K562 (cell line): Measurements from ENCODE around the gene SIK3.

Experiments used
- CREB1 ChIP-seq, 2 experiments: sonication (generic) in 1 of 2; formaldehyde crosslinking in 1 of 2; IDR thresholded peaks; 2 replicates each; pipeline versions ENCODE4 v1.6.1 to v1.8.0; 2012 to 2022; ENCODE audit warnings: inconsistent platforms in 1 of 2, mild to moderate bottlenecking in 1 of 2, missing genetic modification reagents in 1 of 2, moderate library complexity in 1 of 2
- RNF2 ChIP-seq: sonication (generic); IDR thresholded peaks from 2 replicates; pipeline ENCODE4 v1.6.1; 2016
- TRIM24 ChIP-seq, 2 experiments: fragments of 450-650 bp; IDR thresholded peaks; 2 replicates each; pipeline ENCODE4 v1.6.1; 2016

- TF ChIP-seq RNF2 (no peak), CREB1 (IDR thresholded peaks at IDR 0.05) (no peak), CREB1 (CRISPR knock-in tag; IDR thresholded peaks at IDR 0.05) (no peak), TRIM24 (IDR thresholded peaks at IDR 0.05) (no peak)
These were observed 104.0 kb downstream of the SIK3 start for GRCh38 chr11:116994195-116994594.
